GM13976 (cell line): ENCODE measurements around the gene AUTS2.

ENCODE experiments used
- DNase-seq: peaks from one replicate; pipeline ENCODE4 v3.0.0; 2012; ENCODE audit warnings: low spot score
- in situ Hi-C: fragments of 300-500 bp; cut with MboI; formaldehyde crosslinking; loops from one replicate; pipeline ENCODE4 v1.12.0; 2022; ENCODE audit warnings: low sequenced_read_pairs, mixed read lengths, inconsistent platforms; ENCODE audit not compliant: unreplicated experiment
- TF ChIP-seq, protein P1 (sequence below): IDR thresholded peaks from 2 replicates; pipeline ENCODE4 v1.5.1; 2012; ENCODE audit warnings: borderline replicate concordance, mild to moderate bottlenecking; ENCODE audit not compliant: insufficient read depth; ENCODE audit errors: extremely low read depth, missing control alignments, control extremely low read depth

The AUTS2 gene

DNA sequence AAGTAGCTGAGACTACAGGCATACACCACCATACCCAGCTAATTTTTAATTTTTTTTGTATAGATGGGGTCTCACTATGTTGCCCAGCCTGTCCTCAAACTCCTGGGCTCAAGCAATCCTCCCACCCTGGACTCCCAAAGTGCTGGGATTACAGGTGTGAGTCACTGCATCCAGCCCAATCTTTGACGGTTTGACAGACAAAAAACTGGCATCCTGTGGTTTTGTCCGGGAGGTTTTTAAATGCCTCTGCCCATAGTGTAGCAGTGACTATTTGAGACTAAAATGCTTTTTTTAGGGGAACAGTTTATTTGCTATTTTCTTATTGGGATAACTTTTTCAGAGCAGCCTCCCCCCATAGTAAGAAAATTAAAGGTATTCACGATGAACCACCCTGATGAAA, 1010.0 kb downstream of the AUTS2 start:
- no peak for DNase-seq
- in situ Hi-C loops, result no loop called here
- TF ChIP-seq, protein P1, sequence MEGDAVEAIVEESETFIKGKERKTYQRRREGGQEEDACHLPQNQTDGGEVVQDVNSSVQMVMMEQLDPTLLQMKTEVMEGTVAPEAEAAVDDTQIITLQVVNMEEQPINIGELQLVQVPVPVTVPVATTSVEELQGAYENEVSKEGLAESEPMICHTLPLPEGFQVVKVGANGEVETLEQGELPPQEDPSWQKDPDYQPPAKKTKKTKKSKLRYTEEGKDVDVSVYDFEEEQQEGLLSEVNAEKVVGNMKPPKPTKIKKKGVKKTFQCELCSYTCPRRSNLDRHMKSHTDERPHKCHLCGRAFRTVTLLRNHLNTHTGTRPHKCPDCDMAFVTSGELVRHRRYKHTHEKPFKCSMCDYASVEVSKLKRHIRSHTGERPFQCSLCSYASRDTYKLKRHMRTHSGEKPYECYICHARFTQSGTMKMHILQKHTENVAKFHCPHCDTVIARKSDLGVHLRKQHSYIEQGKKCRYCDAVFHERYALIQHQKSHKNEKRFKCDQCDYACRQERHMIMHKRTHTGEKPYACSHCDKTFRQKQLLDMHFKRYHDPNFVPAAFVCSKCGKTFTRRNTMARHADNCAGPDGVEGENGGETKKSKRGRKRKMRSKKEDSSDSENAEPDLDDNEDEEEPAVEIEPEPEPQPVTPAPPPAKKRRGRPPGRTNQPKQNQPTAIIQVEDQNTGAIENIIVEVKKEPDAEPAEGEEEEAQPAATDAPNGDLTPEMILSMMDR, result no peak

- DNase-seq, result no peak
- in situ Hi-C loops, result no loop called here
- TF ChIP-seq, protein P1, result no peak
Observed at GRCh38 chr7:70612811-70613210, 1014.5 kb downstream of the AUTS2 start.

DNA sequence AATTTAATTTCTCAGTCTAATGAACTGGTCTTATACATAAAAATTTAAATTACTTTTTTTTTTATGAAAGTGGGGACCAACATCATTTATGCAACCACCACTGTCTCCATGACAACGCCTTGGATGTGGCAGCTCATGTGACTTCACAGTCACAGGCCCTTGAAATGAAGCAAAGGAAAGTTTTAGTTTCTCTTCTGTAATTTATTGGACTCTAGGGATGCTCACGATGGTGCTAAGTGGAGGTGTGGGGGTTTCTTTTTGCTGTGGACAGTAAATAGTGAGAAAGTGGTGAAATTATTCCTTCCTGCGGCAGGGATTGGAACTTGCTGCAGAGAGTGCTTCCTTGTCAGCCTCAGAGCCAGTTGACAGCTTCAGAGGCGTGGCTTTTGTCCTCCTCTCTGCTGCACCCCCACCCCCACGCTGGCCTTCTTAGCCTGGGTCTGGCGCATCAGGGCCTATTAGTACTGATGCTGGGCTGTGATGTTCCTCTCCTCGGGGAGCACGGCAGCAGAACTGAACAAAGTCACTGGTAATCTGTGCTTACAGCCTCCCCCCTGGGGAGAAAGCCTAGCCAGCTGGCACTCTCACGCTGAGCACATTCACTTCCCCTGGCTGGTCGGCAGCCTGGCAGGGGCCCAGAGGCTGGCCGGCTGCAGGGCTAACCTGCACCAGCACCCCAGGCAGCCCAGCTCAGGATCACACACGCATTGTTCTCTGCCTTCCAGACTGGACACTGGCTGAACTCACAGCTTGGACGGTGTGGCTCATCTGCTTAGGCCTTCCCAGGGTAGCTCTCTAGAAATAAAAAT, 1016.2 kb downstream of the AUTS2 start:
- in situ Hi-C loops, result no loop called here
- DNase-seq, result no peak
- TF ChIP-seq, protein P1, result no peak

DNA sequence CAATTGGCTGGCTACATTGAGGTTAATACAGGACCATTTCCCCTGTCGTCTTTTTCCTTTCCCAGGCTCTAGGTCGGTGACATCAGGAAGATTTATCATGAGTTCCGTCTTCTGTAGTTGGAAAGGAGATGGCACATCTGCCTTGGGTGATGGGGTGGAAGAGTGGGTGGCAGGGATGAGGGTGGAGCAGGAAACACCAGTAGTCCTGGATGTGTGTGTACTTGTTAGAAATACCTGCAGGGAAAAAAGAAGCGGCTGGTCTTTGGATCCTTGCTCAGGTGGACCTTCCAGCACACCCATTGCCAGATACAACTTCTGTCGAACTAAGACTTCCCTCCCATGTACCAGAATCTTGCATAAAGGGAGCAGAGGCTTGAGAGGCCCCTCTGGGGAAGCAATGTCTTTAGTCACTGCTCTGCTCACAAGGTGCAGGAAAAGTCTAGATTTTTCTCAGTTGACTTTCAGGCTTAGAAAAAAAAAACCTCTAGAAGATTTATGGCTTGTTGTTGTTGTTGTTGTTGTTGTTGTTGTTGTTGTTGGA, 1016.9 kb downstream of the AUTS2 start:
- no peak for DNase-seq
- in situ Hi-C loops, result no loop called here
- TF ChIP-seq, protein P1, result no peak

- in situ Hi-C loops, result no loop called here
- TF ChIP-seq, protein P1, result no peak
- no peak for DNase-seq
Observed at GRCh38 chr7:70616211-70616610, 1017.9 kb downstream of the AUTS2 start.

GRCh38 chr7:70616821-70617220, 1018.5 kb downstream of the AUTS2 start:
- no peak for DNase-seq
- TF ChIP-seq, protein P1, result no peak
- in situ Hi-C loops, result no loop called here

DNA sequence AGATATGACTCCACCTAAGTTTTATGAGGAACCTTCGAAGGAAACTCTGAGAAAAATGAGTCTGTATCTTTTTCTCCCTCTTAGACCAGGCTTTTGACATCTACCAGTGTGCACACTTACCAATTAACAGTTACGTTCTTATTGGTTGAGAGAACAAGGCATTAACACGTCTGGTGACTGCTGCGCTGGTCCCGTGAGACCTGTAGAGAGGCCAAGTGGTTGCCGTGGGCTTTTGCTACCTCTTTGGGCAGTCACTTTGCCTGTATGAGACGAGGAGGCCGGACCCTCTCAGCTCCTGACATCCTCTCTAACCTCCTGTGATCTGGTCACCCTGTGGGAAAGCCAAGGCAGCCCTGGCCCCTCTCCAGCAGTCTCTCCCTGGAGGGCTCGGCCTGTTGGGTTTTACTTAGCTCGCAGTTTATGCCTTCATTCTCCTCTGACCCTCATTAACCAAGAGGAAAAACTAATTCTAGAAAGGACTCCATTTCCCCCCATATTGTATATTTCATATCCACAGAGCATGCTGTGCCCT, 1019.8 kb downstream of the AUTS2 start:
- in situ Hi-C loops, result no loop called here
- TF ChIP-seq, protein P1, result no peak
- DNase-seq, result no peak
